Loucy (cell line): ENCODE measurements around the gene CAMSAP1.

ENCODE experiments used
- H2AFZ ChIP-seq: fragments of 200-600 bp; sonication (generic); 2 replicates; pipeline ENCODE4 v1.6.0; 2016; ENCODE audit warnings: antibody characterized with exemption, mild to moderate bottlenecking, low read length, moderate library complexity
- H3F3A ChIP-seq: fragments of 200-600 bp; 2 replicates; pipeline ENCODE4 v1.6.0; 2016; ENCODE audit warnings: antibody characterized with exemption, low read depth, mild to moderate bottlenecking
- H3K27me3 ChIP-seq: fragments of 200-600 bp; sonication (generic); 2 replicates; pipeline ENCODE4 v1.6.1; 2014; ENCODE audit warnings: low read length, mild to moderate bottlenecking; ENCODE audit not compliant: insufficient read depth, poor library complexity, severe bottlenecking
- H3K36me3 ChIP-seq: fragments of 200-600 bp; sonication (generic); 2 replicates; pipeline ENCODE4 v1.6.1; 2016; ENCODE audit warnings: low read length; ENCODE audit not compliant: insufficient read depth
- H3K4me1 ChIP-seq: fragments of 200-600 bp; sonication (generic); 2 replicates; pipeline ENCODE4 v1.5.1; 2014; ENCODE audit warnings: low read length, mild to moderate bottlenecking; ENCODE audit not compliant: insufficient read depth, poor library complexity, severe bottlenecking
- H3K4me2 ChIP-seq: fragments of 200-600 bp; sonication (generic); 2 replicates; pipeline ENCODE4 v1.6.0; 2014; ENCODE audit warnings: antibody characterized with exemption, low read length, low read depth, mild to moderate bottlenecking; ENCODE audit not compliant: poor library complexity, severe bottlenecking
- H3K4me3 ChIP-seq: fragments of 200-600 bp; sonication (generic); 2 replicates; pipeline ENCODE4 v1.5.1; 2014; ENCODE audit warnings: low read length, mild to moderate bottlenecking, mixed read lengths; ENCODE audit not compliant: poor library complexity, severe bottlenecking
- H3K79me2 ChIP-seq: fragments of 200-600 bp; sonication (generic); 2 replicates; pipeline ENCODE4 v1.6.1; 2014; ENCODE audit warnings: low read length; ENCODE audit not compliant: insufficient read depth
- H3K9ac ChIP-seq: fragments of 200-600 bp; sonication (generic); 2 replicates; pipeline ENCODE4 v1.6.0; 2014; ENCODE audit warnings: mild to moderate bottlenecking, low read depth, low read length, moderate library complexity; ENCODE audit not compliant: poor library complexity, severe bottlenecking
- H3K9me2 ChIP-seq: fragments of 200-600 bp; sonication (generic); replicated peaks from 2 replicates; pipeline ENCODE4 v1.6.1; 2016; ENCODE audit warnings: low read depth, low read length, mixed read lengths
- H3K9me3 ChIP-seq: fragments of 200-600 bp; sonication (generic); 2 replicates; pipeline ENCODE4 v1.6.1; 2014; ENCODE audit warnings: mild to moderate bottlenecking, antibody characterized with exemption, low read length, low read depth; ENCODE audit not compliant: insufficient read depth
- H4K20me1 ChIP-seq: fragments of 200-600 bp; sonication (generic); 2 replicates; pipeline ENCODE4 v1.6.0; 2014; ENCODE audit warnings: antibody characterized with exemption, low read length, mild to moderate bottlenecking; ENCODE audit not compliant: insufficient read depth, poor library complexity, severe bottlenecking
- CTCF ChIP-seq: fragments of 200-600 bp; sonication (generic); conservative IDR thresholded peaks from 2 replicates; pipeline ENCODE4 v1.5.1; 2014; ENCODE audit warnings: mild to moderate bottlenecking, antibody characterized with exemption, low read length
- EZH2phosphoT487 ChIP-seq: fragments of 200-600 bp; IDR thresholded peaks from 2 replicates; pipeline ENCODE4 v1.6.1; 2018; ENCODE audit warnings: antibody characterized with exemption, mild to moderate bottlenecking, moderate library complexity, borderline replicate concordance

Gene CAMSAP1

GRCh38 chr9:135816651-135816970, 90.7 kb downstream of the CAMSAP1 start:
- no peak for TF ChIP-seq CTCF
- H3K4me1 ChIP-seq = no peaks in the 10 kb centered on the region
- no peaks in the 10 kb centered on the region for H3F3A ChIP-seq
- H3K79me2 ChIP-seq = no peaks in the 10 kb centered on the region
- H4K20me1 ChIP-seq = no peaks in the 10 kb centered on the region
- H3K4me3 ChIP-seq = no peak overlapping the region
- no peak overlapping the region for H2AFZ ChIP-seq
- no peaks in the 10 kb centered on the region for H3K9me3 ChIP-seq
- no peaks in the 10 kb centered on the region for H3K27me3 ChIP-seq
- no peak overlapping the region for H3K4me2 ChIP-seq
- H3K9ac ChIP-seq = no peak overlapping the region
- H3K9me2 ChIP-seq = no peaks in the 10 kb centered on the region
- H3K36me3 ChIP-seq = peaks cover 97% of the 10 kb centered on the region; the same call in 1 of the 2 replicates

- Histone ChIP-seq H3K36me3 (peaks cover 97% of the 10 kb centered on the region; the same call in 1 of the 2 replicates), H4K20me1 (no peaks in the 10 kb centered on the region), H3K27me3 (no peaks in the 10 kb centered on the region), H2AFZ (no peak overlapping the region), H3K9me3 (no peaks in the 10 kb centered on the region), H3F3A (no peaks in the 10 kb centered on the region), H3K9ac (no peak overlapping the region), H3K79me2 (no peaks in the 10 kb centered on the region), H3K4me2 (no peak overlapping the region), H3K4me1 (no peaks in the 10 kb centered on the region), H3K9me2 (no peaks in the 10 kb centered on the region), H3K4me3 (no peak overlapping the region)
- TF ChIP-seq CTCF (no peak), EZH2phosphoT487 (no peak)
Measured at GRCh38 chr9:135815830-135816650, 91.3 kb downstream of the CAMSAP1 start.

GRCh38 chr9:135815413-135815812, 91.9 kb downstream of the CAMSAP1 start:
- Histone ChIP-seq H3K27me3 (no peaks in the 10 kb centered on the region), H3K79me2 (no peaks in the 10 kb centered on the region), H3K4me2 (no peak overlapping the region), H3F3A (no peaks in the 10 kb centered on the region), H4K20me1 (no peaks in the 10 kb centered on the region), H2AFZ (no peak overlapping the region), H3K9me3 (no peaks in the 10 kb centered on the region), H3K36me3 (peaks cover 97% of the 10 kb centered on the region; the same call in 1 of the 2 replicates), H3K9me2 (no peaks in the 10 kb centered on the region), H3K4me3 (no peak overlapping the region), H3K4me1 (no peaks in the 10 kb centered on the region), H3K9ac (no peak overlapping the region)
- TF ChIP-seq EZH2phosphoT487 (no peak), CTCF (no peak)
